Iris pigment epithelial cell (primary cell): ENCODE measurements around the gene SMAD9.

ENCODE experiments used
- DNase-seq: peaks from one replicate; pipeline ENCODE4 v3.0.0-alpha.2; 2011; ENCODE audit warnings: low read depth

Gene SMAD9

GRCh38 chr13:36817996-36818803 lies 101.8 kb downstream of the SMAD9 start:
- DNase-seq: no peak

- DNase-seq: no peak
Observed at GRCh38 chr13:36815062-36815461, 105.0 kb downstream of the SMAD9 start.

GRCh38 chr13:36814465-36814864 lies 105.6 kb downstream of the SMAD9 start:
- DNase-seq: no peak

GRCh38 chr13:36813225-36813624 lies 106.8 kb downstream of the SMAD9 start:
- DNase-seq: no peak

- no peak for DNase-seq
Observed at GRCh38 chr13:36807616-36808015, 112.4 kb downstream of the SMAD9 start.

- no peak for DNase-seq
Observed at GRCh38 chr13:36806102-36806501, 113.9 kb downstream of the SMAD9 start.

GRCh38 chr13:36804588-36804987 lies 115.5 kb downstream of the SMAD9 start:
- no peak for DNase-seq

GRCh38 chr13:36801035-36801434 lies 119.0 kb downstream of the SMAD9 start:
- no peak for DNase-seq

- no peak for DNase-seq
Observed at GRCh38 chr13:36796052-36796451, 124.0 kb downstream of the SMAD9 start.

GRCh38 chr13:36795463-36795862 lies 124.6 kb downstream of the SMAD9 start:
- no peak for DNase-seq
